Measurements from ENCODE around the gene RCOR1.

RCOR1 gene

DNA sequence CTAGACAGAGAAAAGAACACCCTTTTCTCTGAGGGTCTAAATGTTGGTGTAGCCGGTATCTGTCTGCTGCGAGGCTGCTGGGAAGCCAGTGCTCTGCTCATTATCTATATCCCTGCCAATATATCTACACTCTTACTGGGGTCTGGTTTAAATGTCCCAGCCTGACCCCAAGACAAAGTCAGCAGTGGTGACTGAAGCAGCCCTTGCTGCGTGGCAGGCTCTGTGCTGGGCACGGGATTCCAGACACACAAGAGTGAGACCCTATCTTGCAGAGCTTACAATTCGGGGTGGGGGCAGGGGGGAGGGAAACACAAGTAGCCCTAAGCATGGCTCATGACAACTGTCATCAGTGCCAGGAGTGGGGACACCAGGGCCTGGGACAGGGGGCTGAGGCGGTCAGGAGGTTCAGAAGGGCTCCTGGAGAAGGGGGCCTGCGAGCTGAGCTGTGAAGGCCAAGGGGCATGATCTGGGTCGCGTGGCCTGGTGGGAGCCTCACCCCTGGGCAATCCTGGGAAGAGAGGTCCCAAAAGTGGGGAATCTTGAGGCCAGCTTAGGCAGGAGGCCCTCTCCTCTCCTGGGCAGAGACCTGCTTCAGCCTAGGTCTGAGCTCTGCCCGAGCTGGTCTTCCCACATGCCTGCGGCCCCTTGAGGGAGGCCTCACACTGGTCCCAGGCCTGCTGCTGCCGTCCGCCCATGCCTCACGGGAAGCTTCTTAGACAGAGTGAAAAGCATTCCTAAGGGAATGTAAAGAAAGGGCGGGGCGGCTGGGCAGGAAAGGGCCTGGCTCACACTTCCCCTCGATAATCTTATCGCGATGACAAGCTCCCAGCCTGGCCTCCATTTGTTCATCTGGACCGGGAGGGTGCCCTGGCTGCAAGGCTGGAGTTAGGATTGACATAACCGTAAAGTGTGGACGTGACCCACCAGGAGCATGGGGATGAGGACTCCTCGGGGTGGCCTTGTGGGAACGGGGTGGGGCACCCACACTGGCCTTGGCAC is 7.3 kb upstream of the RCOR1 start:
- DNase-seq: peak; percentile 77
- Histone ChIP-seq H3K4me1 (peaks cover 17% of the 10 kb centered on the region), H3K27me3 (no peaks in the 10 kb centered on the region)

DNA sequence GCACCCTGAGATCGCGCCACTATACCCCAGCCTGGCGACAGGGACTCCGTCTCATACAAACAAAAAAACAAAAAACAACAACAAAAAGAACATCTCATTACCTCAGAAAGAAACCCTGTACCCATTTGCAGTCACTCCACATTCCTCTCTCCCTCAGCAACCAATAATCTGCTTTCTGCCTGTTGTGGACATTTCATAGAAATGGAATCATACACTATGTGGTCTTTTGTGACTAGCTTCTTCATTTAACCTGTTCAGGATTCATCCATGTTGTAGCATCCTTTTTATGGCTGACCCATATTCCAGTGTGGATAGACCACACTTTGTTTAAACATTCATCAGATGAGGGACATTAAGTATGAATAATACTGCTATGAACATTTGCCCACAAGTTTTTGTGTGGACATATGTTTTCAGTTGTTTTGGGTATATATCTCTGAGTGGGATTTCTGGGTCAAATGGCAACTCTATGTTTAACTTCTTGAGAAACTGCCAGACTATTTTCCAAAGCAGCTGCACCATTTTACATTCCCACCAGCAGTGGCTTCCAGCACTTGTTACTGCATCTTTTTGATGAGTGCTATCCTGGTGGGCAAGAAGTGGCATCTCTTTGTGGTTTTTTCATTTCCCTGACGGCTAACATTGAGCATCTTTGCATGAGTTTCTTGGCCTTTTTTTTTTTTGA is 5.9 kb upstream of the RCOR1 start:
- TF ChIP-seq, protein P1, sequence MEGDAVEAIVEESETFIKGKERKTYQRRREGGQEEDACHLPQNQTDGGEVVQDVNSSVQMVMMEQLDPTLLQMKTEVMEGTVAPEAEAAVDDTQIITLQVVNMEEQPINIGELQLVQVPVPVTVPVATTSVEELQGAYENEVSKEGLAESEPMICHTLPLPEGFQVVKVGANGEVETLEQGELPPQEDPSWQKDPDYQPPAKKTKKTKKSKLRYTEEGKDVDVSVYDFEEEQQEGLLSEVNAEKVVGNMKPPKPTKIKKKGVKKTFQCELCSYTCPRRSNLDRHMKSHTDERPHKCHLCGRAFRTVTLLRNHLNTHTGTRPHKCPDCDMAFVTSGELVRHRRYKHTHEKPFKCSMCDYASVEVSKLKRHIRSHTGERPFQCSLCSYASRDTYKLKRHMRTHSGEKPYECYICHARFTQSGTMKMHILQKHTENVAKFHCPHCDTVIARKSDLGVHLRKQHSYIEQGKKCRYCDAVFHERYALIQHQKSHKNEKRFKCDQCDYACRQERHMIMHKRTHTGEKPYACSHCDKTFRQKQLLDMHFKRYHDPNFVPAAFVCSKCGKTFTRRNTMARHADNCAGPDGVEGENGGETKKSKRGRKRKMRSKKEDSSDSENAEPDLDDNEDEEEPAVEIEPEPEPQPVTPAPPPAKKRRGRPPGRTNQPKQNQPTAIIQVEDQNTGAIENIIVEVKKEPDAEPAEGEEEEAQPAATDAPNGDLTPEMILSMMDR (IDR thresholded peaks at IDR 0.05; ENCODE audit: low read depth, low read length): no peak
- no peak overlapping the region for H3K4me3 ChIP-seq (ENCODE audit: low read depth, low read length)
- H3K4me1 ChIP-seq: peaks cover 20% of the 10 kb centered on the region
- no peaks in the 10 kb centered on the region for H3K36me3 ChIP-seq
- DNase-seq: no peak
- no peaks in the 10 kb centered on the region for H3K9me3 ChIP-seq
- no peaks in the 10 kb centered on the region for H3K27me3 ChIP-seq

More for the DNA sequence above, 7.3 kb upstream of the RCOR1 start:
- no peaks in the 10 kb centered on the region for H3K36me3 ChIP-seq
- H3K9me3 ChIP-seq: no peaks in the 10 kb centered on the region
- no peak overlapping the region for H3K4me3 ChIP-seq (ENCODE audit: low read depth, low read length)
- TF ChIP-seq, protein P1 (IDR thresholded peaks at IDR 0.05; ENCODE audit: low read depth, low read length): no peak

DNA sequence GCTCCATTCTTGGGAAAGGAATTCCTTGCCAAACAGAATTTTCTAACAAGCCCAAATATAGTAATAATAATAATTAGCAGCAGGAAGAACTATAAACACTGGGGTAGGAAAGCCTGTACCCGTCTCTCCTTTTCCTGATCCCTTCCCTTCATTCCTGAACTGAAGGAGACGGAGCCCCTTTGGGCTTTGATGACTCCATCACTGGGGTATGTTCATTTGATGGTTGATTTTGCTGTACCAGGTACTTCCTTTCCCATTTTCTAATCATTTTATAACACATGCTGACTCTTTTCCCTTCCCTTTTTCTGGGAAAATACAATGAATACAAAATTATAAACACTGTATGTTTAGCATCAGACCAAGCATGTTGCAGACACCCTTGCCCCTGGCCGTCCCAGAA is 3.6 kb upstream of the RCOR1 start:
- H3K4me3 ChIP-seq (ENCODE audit: low read depth, low read length): no peak overlapping the region

DNA sequence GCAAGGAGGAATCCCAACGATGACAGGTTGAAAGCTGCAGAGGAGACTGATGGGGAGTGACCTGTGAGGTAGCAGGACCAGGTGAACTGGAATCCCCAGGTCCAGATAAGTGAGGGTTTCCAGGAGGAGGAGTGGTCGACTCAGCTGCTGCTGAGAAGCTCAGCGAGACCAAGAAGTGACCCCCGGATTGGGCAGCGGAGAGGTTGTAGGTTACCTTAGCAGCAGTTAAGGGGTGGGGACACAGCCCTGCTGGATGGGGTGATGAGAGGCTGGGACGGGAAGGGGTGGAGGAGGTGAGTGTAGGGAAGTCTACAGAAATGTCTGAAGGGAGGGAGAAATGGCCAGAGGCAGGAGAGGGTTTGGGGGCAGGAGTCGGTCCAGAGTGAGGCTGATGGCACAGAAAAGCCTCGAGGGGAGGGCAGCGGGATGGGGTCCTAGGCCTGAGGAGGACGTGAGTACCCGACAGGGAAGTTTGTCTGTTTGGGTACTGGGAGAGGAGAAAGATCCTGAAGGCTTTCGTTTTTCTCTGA is 2.6 kb upstream of the RCOR1 start:
- Histone ChIP-seq H3K4me1 (peaks cover 18% of the 10 kb centered on the region), H3K27me3 (no peaks in the 10 kb centered on the region), H3K36me3 (peaks cover 1% of the 10 kb centered on the region; the same call in 1 of the 2 replicates), H3K4me3 (ENCODE audit: low read depth, low read length) (no peak overlapping the region), H3K9me3 (no peaks in the 10 kb centered on the region)
- TF ChIP-seq, protein P1 (IDR thresholded peaks at IDR 0.05; ENCODE audit: low read depth, low read length): no peak
- no peak for DNase-seq

More for the DNA sequence above, 3.6 kb upstream of the RCOR1 start:
- no peaks in the 10 kb centered on the region for H3K36me3 ChIP-seq
- no peak for DNase-seq
- H3K9me3 ChIP-seq: no peaks in the 10 kb centered on the region
- TF ChIP-seq, protein P1 (IDR thresholded peaks at IDR 0.05; ENCODE audit: low read depth, low read length): no peak
- no peaks in the 10 kb centered on the region for H3K27me3 ChIP-seq
- H3K4me1 ChIP-seq: peaks cover 20% of the 10 kb centered on the region

DNA sequence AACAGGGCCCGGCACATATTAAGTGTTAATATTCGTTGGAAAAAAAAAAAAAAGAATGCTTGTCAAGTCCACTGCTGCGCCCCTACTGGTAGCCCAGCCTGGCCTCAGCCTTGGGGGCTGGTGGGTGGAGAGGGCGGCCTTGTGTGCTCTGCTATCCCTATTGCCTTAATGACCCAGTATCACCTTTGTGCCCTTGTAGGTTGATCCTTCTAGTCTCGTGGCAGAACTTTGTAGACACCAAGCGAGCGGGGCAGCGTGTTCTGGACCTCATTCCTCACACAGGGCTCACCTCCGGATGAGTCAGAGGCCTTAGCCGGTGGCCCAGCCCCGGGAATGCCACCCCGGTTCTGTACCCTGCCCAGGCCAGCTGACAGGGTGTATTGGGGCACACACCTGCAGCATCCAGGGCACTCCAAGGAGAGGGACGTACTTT is 1.8 kb upstream of the RCOR1 start:
- Histone ChIP-seq H3K36me3 (peaks cover 8% of the 10 kb centered on the region), H3K27me3 (no peaks in the 10 kb centered on the region), H3K9me3 (no peaks in the 10 kb centered on the region), H3K4me3 (ENCODE audit: low read depth, low read length) (peak overlapping the region; percentile 74), H3K4me1 (peaks cover 14% of the 10 kb centered on the region)
- TF ChIP-seq, protein P1 (IDR thresholded peaks at IDR 0.05; ENCODE audit: low read depth, low read length): peak; percentile 59
- DNase-seq: peak; percentile 63

Measured in BE2C (cell line).